OCI-LY3 (cell line): ENCODE data around the gene CDPF1.

ENCODE experiments used
- H2AFZ ChIP-seq: fragments of 200-600, 300-600 bp; shearing (Covaris generic); 2 replicates; pipeline ENCODE4 v1.6.0; 2014; ENCODE audit warnings: antibody characterized with exemption, low read depth, low read length
- H3K27ac ChIP-seq: fragments of 200-600, 300-600 bp; sonication (generic); 2 replicates; pipeline ENCODE4 v1.5.1; 2014; ENCODE audit warnings: mild to moderate bottlenecking, low read length, moderate library complexity, mixed read lengths
- H3K27me3 ChIP-seq: fragments of 200-600, 300-600 bp; sonication (generic); 2 replicates; pipeline ENCODE4 v1.6.1; 2014; ENCODE audit warnings: low read depth, low read length, mixed read lengths
- H3K36me3 ChIP-seq: fragments of 200-600, 300-600 bp; sonication (generic); replicated peaks from 2 replicates; pipeline ENCODE3; 2014; ENCODE audit warnings: low read depth, low read length, mixed read lengths
- H3K4me1 ChIP-seq: fragments of 300-600, 200-600 bp; sonication (generic); 2 replicates; pipeline ENCODE4 v1.6.1; 2014; ENCODE audit warnings: low read length, mixed read lengths
- H3K4me2 ChIP-seq: fragments of 200-600, 300-600 bp; sonication (generic); 2 replicates; pipeline ENCODE4 v1.6.1; 2014; ENCODE audit warnings: low read length, mixed read lengths
- H3K4me3 ChIP-seq: fragments of 300-600, 200-600 bp; sonication (generic); 2 replicates; pipeline ENCODE4 v1.5.1; 2014; ENCODE audit warnings: antibody characterized with exemption, mild to moderate bottlenecking, low read length, moderate library complexity
- H3K79me2 ChIP-seq: fragments of 300-600, 200-600 bp; shearing (Covaris generic); 2 replicates; pipeline ENCODE4 v1.6.1; 2014; ENCODE audit warnings: mild to moderate bottlenecking, low read length, mixed read lengths
- H3K9ac ChIP-seq: fragments of 300-600, 200-600 bp; shearing (Covaris generic); 2 replicates; pipeline ENCODE4 v1.6.0; 2014; ENCODE audit warnings: mild to moderate bottlenecking, low read length, moderate library complexity
- H3K9me3 ChIP-seq: fragments of 200-600, 300-600 bp; shearing (Covaris generic); 2 replicates; pipeline ENCODE4 v1.6.1; 2014; ENCODE audit warnings: low read length, mixed read lengths; ENCODE audit not compliant: insufficient read depth
- H4K20me1 ChIP-seq: fragments of 200-600, 300-600 bp; sonication (generic); 2 replicates; pipeline ENCODE4 v1.6.1; 2016; ENCODE audit warnings: low read length, mixed read lengths; ENCODE audit not compliant: insufficient read depth
- CTCF ChIP-seq: fragments of 200-600, 300-600 bp; sonication (generic); IDR thresholded peaks from 2 replicates; pipeline ENCODE4 v1.5.1; 2014; ENCODE audit warnings: antibody characterized with exemption, low read length, low read depth
- EZH2phosphoT487 ChIP-seq: fragments of 200-600 bp; shearing (Covaris generic); IDR thresholded peaks from 2 replicates; pipeline ENCODE4 v1.6.1; 2018; ENCODE audit warnings: antibody characterized with exemption, mixed run types, low read depth

Gene CDPF1

GRCh38 chr22:46196278-46196677 is 53.8 kb downstream of the CDPF1 start:
- Histone ChIP-seq H3K9me3 (no peaks in the 10 kb centered on the region), H3K4me3 (no peak overlapping the region), H3K4me2 (no peak overlapping the region), H2AFZ (no peak overlapping the region), H3K9ac (no peak overlapping the region), H3K27me3 (no peaks in the 10 kb centered on the region), H3K4me1 (peaks cover 12% of the 10 kb centered on the region), H3K79me2 (no peaks in the 10 kb centered on the region), H3K36me3 (peaks cover 8% of the 10 kb centered on the region), H4K20me1 (no peaks in the 10 kb centered on the region), H3K27ac (no peak overlapping the region)
- TF ChIP-seq CTCF (no peak), EZH2phosphoT487 (no peak)

- Histone ChIP-seq H3K4me2 (no peak overlapping the region), H3K79me2 (no peaks in the 10 kb centered on the region), H3K9me3 (no peaks in the 10 kb centered on the region), H3K27me3 (no peaks in the 10 kb centered on the region), H4K20me1 (no peaks in the 10 kb centered on the region), H3K4me1 (peaks cover 12% of the 10 kb centered on the region), H2AFZ (no peak overlapping the region), H3K36me3 (peaks cover 8% of the 10 kb centered on the region), H3K4me3 (no peak overlapping the region), H3K9ac (no peak overlapping the region), H3K27ac (no peak overlapping the region)
- no peak for TF ChIP-seq EZH2phosphoT487
- TF ChIP-seq CTCF = no peak
Measured at GRCh38 chr22:46195487-46196165, 54.5 kb downstream of the CDPF1 start.
